HG02981 (cell line): ENCODE results near the gene TAS2R39.
"Not testable (repeated sequence)": the region's sequence is repeated elsewhere in the genome, so short reads cannot be mapped to it uniquely, and the experiment has no call there.

Experiments
- ATAC-seq: cut with Tn5 transposase; IDR thresholded peaks from one replicate; pipeline ENCODE4 v1.9.1; 2021; ENCODE audit warnings: mild to moderate bottlenecking, moderate library complexity; ENCODE audit not compliant: unreplicated experiment

The TAS2R39 gene

GRCh38 chr7:143183024-143183423 is at the start of gene TAS2R39:
Gene TAS2R39 (plus strand): TSS chr7:143183419. CDS start chr7:143183419, 0 bp downstream.
- no peak for ATAC-seq

- ATAC-seq, result no peak
These were observed 36.1 kb upstream of the TAS2R39 start for GRCh38 chr7:143147070-143147469.

- no peak for ATAC-seq
These were observed 35.2 kb upstream of the TAS2R39 start for GRCh38 chr7:143148050-143148449.

- ATAC-seq, result no peak
These were observed 34.6 kb upstream of the TAS2R39 start for GRCh38 chr7:143148651-143149050.

- ATAC-seq, result not testable (repeated sequence)
These were observed 32.5 kb upstream of the TAS2R39 start for GRCh38 chr7:143150696-143151095.

DNA sequence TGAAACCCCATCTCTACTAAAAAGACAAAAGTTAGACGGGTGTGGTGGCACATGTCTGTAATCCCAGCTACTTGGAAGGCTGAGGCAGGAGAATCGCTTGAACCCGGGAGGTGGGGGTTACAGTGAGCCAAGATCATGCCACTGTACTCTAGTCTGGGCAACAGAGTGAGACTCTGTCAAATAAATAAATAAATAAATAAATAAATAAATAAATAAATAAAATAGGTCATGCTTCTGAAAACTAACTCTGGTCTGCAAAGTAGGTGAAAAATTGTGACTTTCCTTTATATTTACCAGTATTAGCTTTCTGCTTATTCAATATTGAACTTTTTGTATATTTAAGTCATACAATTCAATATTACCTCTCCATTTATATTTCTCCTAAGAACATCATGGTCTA is 24.6 kb upstream of the TAS2R39 start:
- not testable (repeated sequence) for ATAC-seq

- ATAC-seq, result no peak
These were observed 11.5 kb upstream of the TAS2R39 start for GRCh38 chr7:143171697-143172096.

DNA sequence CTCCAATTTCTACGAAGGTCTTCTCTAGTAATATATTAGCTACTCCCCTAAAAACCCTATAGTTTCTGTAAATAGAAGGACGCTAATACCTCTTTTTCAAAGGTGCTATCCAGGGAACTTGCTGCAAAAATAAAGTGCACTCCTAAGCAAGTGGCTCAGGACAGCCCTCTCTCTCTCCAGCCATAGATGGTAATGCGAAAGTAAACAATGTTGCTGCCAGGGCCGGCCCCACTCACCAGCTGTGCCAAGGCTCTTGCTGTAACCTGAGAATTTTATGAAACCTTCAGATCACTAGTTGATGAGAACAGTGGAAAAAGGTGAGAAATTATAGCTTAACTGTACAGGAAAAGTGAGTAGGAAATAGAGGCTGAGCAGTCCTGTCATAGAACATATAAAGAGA is 10.9 kb upstream of the TAS2R39 start:
- no peak for ATAC-seq

DNA sequence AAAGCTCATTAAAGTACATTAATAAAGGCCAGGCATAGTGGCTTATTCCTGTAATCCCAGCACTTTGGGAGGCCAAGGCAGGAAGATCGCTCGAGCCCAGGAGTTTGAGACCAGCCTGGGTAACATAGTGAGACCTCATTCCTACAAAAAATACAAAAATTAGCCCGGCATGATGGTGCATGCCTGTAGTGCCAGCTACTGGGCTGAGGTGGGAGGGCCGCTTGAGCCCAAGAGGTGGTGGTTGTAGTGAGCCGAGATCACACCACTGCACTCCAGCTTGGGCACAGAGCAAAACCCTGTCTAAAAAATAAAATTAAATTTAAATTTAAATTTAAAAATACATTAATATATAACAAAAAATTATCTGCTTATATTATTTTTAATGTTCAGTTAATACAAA is 7.1 kb upstream of the TAS2R39 start:
- ATAC-seq, result no peak

DNA sequence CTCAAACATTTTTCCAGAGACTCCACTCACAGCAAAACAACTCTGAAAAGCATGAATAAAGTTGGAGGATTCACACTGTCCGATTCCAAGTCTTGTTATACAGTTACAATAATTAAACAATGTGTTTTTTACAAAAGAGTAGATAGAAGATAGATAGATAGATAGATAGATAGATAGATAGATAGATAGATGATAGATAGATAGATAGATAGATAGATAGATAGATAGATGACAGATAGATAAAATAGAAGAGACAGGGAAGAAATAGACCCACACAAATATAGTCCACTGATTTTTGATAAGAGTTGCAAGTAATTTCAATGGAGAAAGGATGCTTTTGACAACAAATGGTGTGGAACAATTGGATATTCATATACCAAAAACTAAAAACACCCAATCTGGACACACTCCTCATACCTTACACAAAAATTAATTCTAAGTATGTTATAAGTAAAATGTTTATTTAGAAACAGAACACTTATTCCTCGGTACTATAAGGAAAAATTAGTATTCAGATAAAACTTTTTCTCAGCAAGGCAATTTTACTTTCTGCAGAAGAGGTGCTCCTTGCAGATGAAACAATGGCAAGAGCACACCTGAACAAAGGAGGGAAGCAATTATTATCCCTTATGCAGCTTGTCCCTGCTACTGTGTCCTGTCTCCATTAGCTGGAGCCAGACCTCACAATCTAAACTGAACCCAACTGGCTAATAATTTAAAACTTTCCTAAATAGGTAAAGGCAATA is 5.7 kb upstream of the TAS2R39 start:
- no peak for ATAC-seq

GRCh38 chr7:143180771-143181170 is 2.4 kb upstream of the TAS2R39 start:
- not testable (repeated sequence) for ATAC-seq

- no peak for ATAC-seq
These were observed 1.9 kb upstream of the TAS2R39 start for GRCh38 chr7:143181349-143181748.

- ATAC-seq, result no peak
These were observed 2.3 kb downstream of the TAS2R39 start for GRCh38 chr7:143185551-143185950.

DNA sequence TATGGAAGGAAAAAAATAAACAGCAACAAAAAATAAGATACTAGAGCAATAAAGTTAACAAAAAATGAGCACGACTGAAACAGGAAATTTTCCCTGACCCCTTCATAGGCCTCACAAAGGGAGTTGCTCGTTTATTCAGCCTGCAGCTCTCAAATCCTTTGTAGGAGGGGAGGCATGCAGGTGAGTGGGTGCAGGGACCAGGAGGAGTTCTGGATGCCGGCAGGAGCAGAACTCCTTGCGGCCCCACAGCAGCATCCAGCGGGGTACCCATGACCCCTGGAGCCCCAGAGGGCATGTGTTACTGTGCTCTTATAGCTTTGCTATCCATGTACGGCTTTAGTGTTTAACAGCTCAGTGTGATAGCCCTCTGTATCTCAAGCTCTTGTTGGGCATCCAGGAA is 5.8 kb downstream of the TAS2R39 start:
- ATAC-seq, result no peak

- no peak for ATAC-seq
These were observed 10.7 kb downstream of the TAS2R39 start for GRCh38 chr7:143193880-143194279.

DNA sequence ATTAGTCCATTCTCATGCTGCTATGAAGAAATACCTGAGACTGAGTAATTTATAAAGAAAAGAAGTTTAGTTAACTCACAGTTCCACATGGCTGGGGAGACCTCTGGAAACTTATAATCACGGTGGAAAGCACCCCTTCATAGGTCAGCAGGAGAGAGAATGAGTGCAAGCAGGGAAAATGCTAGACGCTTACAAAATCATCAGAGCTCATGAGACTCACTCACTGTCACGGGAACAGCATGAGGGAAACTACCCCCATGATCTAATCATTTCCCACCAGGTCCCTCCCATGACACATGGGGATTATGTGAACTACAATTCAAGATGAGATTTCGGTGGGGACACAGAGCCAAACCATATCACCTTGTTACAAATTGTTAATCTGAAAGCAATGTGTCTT is 15.8 kb downstream of the TAS2R39 start:
- no peak for ATAC-seq

GRCh38 chr7:143202161-143202560 is 18.9 kb downstream of the TAS2R39 start:
- ATAC-seq, result no peak

- no peak for ATAC-seq
These were observed 20.2 kb downstream of the TAS2R39 start for GRCh38 chr7:143203386-143203785.

DNA sequence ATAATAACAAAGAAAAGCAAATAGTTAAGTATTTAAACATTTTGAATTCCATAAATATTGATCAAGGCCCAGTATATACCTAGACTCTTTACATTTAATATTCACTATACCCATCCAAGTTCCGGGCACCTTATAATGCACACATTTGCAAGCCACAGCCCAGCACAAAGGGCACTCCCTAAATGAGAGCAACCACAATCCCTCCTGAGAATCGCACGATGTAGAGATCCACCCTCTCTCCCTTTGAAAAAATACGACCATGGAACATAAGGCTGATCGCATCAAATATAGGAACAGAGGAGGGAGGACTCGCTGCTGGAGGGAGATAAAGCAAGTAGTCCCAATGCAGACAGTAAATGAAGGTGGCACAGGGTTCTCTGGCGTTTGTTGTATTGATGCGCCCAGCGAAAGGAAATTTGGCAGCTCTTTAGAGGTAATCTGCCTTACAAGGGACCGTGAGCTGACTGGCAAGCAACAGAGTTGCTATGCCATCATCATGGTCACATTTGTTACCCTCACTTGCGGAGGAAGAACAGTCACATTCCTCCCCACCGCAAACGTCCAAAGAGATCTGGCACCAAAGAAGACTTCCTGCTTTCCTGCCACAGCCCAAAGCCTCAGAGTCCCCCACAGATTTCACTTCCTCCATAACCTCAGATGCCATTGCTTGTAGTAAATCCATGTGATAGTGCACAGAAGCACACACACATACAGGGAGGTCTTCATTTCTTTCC is 22.5 kb downstream of the TAS2R39 start:
- ATAC-seq, result peak; percentile 80

GRCh38 chr7:143210541-143210940 is 27.3 kb downstream of the TAS2R39 start:
- ATAC-seq, result no peak

GRCh38 chr7:143213478-143213877 is 30.3 kb downstream of the TAS2R39 start:
- not testable (repeated sequence) for ATAC-seq
